NT2/D1 (cell line): ENCODE measurements around the gene ARHGAP42.
A peak's percentile ranks its signal among the peaks of the same experiment; 100 is the strongest.

Experiments used
- DNase-seq: peaks from one replicate; pipeline ENCODE4 v3.0.0-alpha.2; 2011; ENCODE audit warnings: low read depth, low spot score
- H3K27me3 ChIP-seq: 2 replicates; pipeline ENCODE4 v1.6.0; 2011; ENCODE audit warnings: mild to moderate bottlenecking; ENCODE audit not compliant: insufficient read length, insufficient read depth
- H3K36me3 ChIP-seq: 2 replicates; pipeline ENCODE4 v1.6.1; 2011; ENCODE audit warnings: mild to moderate bottlenecking, low read length, mixed read lengths; ENCODE audit not compliant: insufficient read depth, insufficient read length
- H3K4me1 ChIP-seq: 2 replicates; pipeline ENCODE4 v1.5.1; 2011; ENCODE audit not compliant: insufficient read depth, insufficient read length
- H3K4me3 ChIP-seq: 2 replicates; pipeline ENCODE4 v1.5.1; 2011; ENCODE audit warnings: low read depth; ENCODE audit not compliant: insufficient read length
- H3K9ac ChIP-seq: 2 replicates; pipeline ENCODE4 v1.6.0; 2011; ENCODE audit warnings: low read depth; ENCODE audit not compliant: insufficient read length
- H3K9me3 ChIP-seq: 2 replicates; pipeline ENCODE4 v1.5.1; 2011; ENCODE audit warnings: mild to moderate bottlenecking, low read length; ENCODE audit not compliant: insufficient read depth
- SUZ12 ChIP-seq: IDR thresholded peaks from 2 replicates; pipeline ENCODE4 v1.6.1; 2011; ENCODE audit not compliant: insufficient read length, insufficient read depth; ENCODE audit errors: extremely low read depth
- YY1 ChIP-seq: IDR thresholded peaks from 2 replicates; pipeline ENCODE4 v1.6.1; 2011; ENCODE audit not compliant: insufficient read length, insufficient read depth
- ZNF274 ChIP-seq: IDR thresholded peaks from 2 replicates; pipeline ENCODE4 v1.6.1; 2011; ENCODE audit warnings: mild to moderate bottlenecking, low read depth, low read length

Gene ARHGAP42

DNA sequence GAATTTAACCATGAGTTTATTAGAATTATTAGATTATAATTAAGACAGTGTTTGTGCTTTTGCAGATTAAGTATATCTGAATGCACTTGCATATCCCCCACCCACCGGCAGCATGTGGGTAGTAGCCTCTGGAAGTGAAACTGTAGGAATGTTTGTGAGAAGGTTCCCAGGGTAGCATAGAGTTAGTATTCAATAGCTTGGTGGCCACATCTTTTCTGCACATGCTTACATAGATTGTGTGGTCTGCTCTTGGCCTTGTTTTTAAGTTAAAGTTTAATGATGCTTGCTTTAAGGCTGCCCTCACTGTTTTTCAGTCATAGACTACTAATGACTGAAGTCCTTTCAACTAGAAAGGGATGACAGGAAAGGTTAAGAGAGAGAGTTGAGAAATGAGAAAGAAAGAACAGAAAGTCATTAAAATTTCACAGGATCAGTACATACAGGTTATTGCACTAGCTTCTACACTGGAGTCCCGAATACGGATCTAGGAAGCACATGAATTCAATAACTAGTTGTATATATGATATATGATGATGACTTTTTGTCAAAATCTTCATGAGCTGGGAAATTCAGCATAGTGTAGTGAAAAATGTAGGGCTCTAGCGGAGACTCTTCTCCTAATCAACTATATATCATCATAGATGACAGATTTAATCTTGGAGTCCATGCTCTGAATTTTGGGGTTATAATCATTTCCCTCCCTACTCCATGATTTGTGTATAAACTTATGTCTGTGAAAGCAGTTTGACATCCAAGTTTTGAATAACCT lies 137.1 kb downstream of the ARHGAP42 start:
- Histone ChIP-seq H3K27me3 (no peaks in the 10 kb centered on the region), H3K9ac (no peak overlapping the region), H3K9me3 (no peaks in the 10 kb centered on the region), H3K36me3 (no peaks in the 10 kb centered on the region), H3K4me3 (no peak overlapping the region), H3K4me1 (peaks cover 5% of the 10 kb centered on the region)
- TF ChIP-seq SUZ12 (no peak), ZNF274 (no peak), YY1 (no peak)
- DNase-seq = no peak

DNA sequence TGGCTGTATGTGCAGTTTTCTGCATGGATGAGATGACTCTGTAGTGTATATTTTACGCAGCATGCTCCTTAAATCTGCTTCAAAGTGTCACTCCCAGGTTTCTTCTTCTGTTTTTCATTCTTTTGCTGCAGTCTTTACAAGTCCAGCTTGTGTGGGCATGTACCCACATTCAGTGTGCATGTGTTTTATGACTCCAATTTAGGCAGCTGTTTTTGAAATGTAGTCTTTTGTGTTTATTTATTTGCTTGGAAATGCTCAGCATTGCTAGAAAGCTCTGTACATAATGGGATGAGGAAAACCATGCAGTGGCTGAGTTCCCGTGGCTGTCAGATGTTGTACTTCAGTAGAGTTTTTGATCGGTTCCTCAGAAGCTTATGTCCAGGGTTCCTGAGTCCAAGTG lies 138.5 kb downstream of the ARHGAP42 start:
- H3K9ac ChIP-seq = no peak overlapping the region
- TF ChIP-seq SUZ12 = no peak
- TF ChIP-seq YY1 = no peak
- TF ChIP-seq ZNF274 = no peak
- H3K36me3 ChIP-seq = no peaks in the 10 kb centered on the region
- no peaks in the 10 kb centered on the region for H3K27me3 ChIP-seq
- DNase-seq = no peak
- H3K4me3 ChIP-seq = no peak overlapping the region
- H3K4me1 ChIP-seq = peaks cover 5% of the 10 kb centered on the region
- no peaks in the 10 kb centered on the region for H3K9me3 ChIP-seq

DNA sequence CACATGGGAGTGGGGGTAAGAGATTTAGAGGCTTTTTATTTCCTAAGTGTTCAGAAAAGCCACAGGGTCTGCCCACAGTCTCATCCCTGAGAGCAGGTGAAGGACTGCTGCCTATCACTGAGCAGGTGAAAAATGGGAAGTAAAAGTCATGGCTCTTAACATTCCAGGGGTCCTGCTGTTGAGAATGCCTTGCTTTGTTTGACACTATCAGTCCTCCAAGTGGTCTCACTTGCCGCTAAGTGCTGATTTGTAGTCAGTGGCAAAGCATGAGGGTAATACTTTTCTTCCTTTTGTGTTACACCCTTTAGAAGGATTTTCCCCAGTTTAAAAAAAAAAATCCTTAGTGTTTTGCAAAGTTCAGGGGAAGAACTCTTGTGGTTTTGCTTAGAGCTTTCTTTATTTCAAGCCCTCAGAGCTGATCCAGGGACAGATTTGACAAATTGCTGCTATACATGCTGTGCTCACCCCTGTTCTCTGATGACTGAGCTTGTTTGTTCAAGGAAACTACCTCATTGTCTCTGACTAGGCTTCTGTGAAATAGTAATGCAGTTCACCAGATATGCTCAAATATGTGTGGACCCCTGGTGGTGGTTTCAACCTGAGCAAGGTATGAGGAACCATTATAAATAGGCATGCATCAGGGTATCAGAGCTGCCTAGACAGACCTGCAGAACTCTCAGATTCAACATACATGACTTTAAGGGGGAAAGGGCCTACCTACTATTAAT lies 141.0 kb downstream of the ARHGAP42 start:
- DNase-seq = peak; percentile 50
- no peaks in the 10 kb centered on the region for H3K9me3 ChIP-seq
- no peaks in the 10 kb centered on the region for H3K36me3 ChIP-seq
- H3K4me1 ChIP-seq = peaks cover 5% of the 10 kb centered on the region
- H3K4me3 ChIP-seq = no peak overlapping the region
- H3K9ac ChIP-seq = no peak overlapping the region
- TF ChIP-seq ZNF274 (no peak), SUZ12 (no peak), YY1 (no peak)
- no peaks in the 10 kb centered on the region for H3K27me3 ChIP-seq

DNA sequence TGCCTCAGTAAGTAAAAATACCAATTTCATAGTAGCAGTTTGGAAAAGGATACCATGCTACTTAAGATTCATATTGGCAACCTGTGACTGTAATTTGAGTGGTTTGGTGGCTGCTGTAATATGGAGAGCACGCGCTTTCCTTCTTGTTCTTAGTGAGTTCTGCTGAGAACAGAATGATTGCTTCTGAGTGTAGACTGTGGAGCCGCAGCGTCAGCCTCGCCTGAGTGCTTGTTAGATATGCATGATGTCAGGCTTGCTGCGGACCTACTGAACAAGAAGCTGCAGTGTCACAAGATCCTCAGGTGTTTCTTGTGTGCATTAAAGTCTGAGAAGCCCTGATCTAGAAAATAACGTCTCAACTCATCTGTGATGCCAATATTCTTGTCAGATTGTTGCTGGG lies 143.2 kb downstream of the ARHGAP42 start:
- H3K36me3 ChIP-seq = no peaks in the 10 kb centered on the region
- no peak for DNase-seq
- H3K4me3 ChIP-seq = no peak overlapping the region
- peaks cover 5% of the 10 kb centered on the region for H3K4me1 ChIP-seq
- no peak overlapping the region for H3K9ac ChIP-seq
- H3K27me3 ChIP-seq = no peaks in the 10 kb centered on the region
- H3K9me3 ChIP-seq = no peaks in the 10 kb centered on the region
- no peak for TF ChIP-seq ZNF274
- no peak for TF ChIP-seq SUZ12
- TF ChIP-seq YY1 = no peak

DNA sequence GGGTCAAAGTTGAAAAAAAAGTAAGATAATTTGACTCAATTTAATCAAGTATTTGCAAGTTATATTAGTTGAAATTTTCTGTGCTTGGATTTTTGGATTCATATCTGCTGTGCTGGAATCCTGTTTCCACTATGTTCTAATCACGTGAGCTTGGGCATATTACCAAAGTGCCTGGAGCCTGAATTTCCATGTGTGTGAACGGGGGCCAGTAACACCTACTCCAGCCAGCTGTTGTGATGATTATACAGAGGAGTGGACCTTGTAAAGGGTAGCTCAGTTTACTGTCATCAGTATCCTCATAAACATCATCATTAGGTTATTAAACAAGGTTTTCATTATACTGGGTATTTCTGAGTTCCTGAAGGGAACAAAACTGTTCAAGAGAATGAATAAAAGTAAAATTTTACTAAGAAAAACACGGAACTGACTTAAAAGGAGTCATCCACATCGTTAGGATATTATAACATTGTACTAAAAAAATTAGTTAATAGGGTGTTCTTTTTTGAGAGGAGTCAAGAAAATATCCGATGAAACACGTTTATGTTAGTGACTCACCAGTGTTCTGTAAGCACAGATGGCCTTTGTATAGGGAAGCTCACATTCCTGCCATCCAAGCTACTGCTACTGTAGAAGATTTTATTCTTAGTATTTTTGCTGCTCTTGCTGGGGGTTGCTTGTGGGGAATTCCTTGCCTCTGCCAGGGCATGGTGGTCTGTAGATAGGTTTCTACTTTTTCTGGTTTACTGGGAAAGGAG lies 144.1 kb downstream of the ARHGAP42 start:
- Histone ChIP-seq H3K4me1 (peaks cover 5% of the 10 kb centered on the region), H3K9ac (no peak overlapping the region), H3K4me3 (no peak overlapping the region), H3K27me3 (no peaks in the 10 kb centered on the region), H3K36me3 (no peaks in the 10 kb centered on the region), H3K9me3 (no peaks in the 10 kb centered on the region)
- DNase-seq = no peak
- no peak for TF ChIP-seq ZNF274
- TF ChIP-seq SUZ12 = no peak
- no peak for TF ChIP-seq YY1

DNA sequence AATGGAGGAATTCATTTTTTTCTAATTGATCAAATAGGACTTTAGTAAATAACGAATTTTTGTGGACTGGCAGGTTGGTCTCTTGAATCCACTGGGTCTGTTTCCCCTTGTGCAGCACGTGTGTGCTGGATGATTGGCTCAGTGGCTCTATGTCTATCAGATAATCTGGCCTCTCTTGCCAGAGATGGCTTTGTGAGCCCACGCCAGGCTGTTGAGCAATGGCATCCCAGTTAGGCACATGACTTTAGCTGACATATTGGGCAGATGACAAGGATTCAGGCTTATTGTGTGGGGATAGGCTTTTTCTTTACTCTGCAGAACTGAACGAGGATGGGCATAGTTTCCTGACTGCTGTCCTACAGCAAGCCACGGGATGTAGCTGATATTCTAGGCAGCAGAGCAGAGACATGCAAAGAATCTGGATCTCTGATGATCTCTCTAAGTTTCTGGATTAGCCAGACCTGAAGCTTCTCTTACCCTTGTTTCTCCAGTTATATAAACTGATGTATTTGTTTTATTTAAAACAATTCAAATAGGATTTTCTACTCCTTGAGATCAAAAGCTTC lies 144.9 kb downstream of the ARHGAP42 start:
- Histone ChIP-seq H3K4me3 (no peak overlapping the region), H3K9me3 (no peaks in the 10 kb centered on the region), H3K4me1 (peaks cover 5% of the 10 kb centered on the region), H3K36me3 (no peaks in the 10 kb centered on the region), H3K27me3 (no peaks in the 10 kb centered on the region), H3K9ac (no peak overlapping the region)
- no peak for DNase-seq
- TF ChIP-seq SUZ12 (no peak), ZNF274 (no peak), YY1 (no peak)
